ENCODE results near the gene BPIFB2. TPM values are rescaled to one million over a fixed set of nuclear protein-coding genes. Genes with fewer than 3 reads are reported as not detected.
"Not testable (repeated sequence)": the region's sequence is repeated elsewhere in the genome, so short reads cannot be mapped to it uniquely, and the experiment has no call there.

Gene BPIFB2
- total RNA-seq, 1 donor from 2014 or later = not detected

GRCh38 chr20:32972181-32973076 is 35.1 kb upstream of the BPIFB2 start:
- Histone ChIP-seq H3K4me2 (ENCODE audit: low read length) (peak overlapping the region; percentile 8), H3K27me3 (ENCODE audit: insufficient read depth, low read length) (no peaks in the 10 kb centered on the region), H2AFZ (ENCODE audit: low read depth, low read length) (peak overlapping the region; percentile 66), H3K9ac (ENCODE audit: low read length) (no peak overlapping the region), H3K27ac (ENCODE audit: low read depth, low read length) (no peak overlapping the region), H4K20me1 (ENCODE audit: insufficient read depth, low read length) (no peaks in the 10 kb centered on the region), H3K36me3 (ENCODE audit: insufficient read depth, low read length) (no peaks in the 10 kb centered on the region), H3K9me3 (ENCODE audit: insufficient read depth, low read depth, low read length) (no peaks in the 10 kb centered on the region), H3K79me2 (ENCODE audit: insufficient read depth, low read length) (no peaks in the 10 kb centered on the region), H3K4me3 (ENCODE audit: insufficient read depth, low read depth, low read length) (no peak overlapping the region), H3K4me1 (ENCODE audit: insufficient read depth, low read length) (peaks cover 3% of the 10 kb centered on the region)
- Mint-ChIP-seq H3K27ac (ENCODE audit: unreplicated experiment) (no peak overlapping the region), H3K36me3 (ENCODE audit: low read depth, unreplicated experiment) (peaks cover 3% of the 10 kb centered on the region), H3K4me3 (ENCODE audit: unreplicated experiment) (no peak overlapping the region), H3K27me3 (ENCODE audit: low read depth, unreplicated experiment) (peaks cover 9% of the 10 kb centered on the region), H3K4me1 (ENCODE audit: low read depth, unreplicated experiment) (peaks cover 1% of the 10 kb centered on the region), H3K9me3 (ENCODE audit: unreplicated experiment) (no peaks in the 10 kb centered on the region)
- DNase-seq (ENCODE audit: low read depth) (no peak), FAIRE-seq (no peak)
- TF ChIP-seq, protein P1, sequence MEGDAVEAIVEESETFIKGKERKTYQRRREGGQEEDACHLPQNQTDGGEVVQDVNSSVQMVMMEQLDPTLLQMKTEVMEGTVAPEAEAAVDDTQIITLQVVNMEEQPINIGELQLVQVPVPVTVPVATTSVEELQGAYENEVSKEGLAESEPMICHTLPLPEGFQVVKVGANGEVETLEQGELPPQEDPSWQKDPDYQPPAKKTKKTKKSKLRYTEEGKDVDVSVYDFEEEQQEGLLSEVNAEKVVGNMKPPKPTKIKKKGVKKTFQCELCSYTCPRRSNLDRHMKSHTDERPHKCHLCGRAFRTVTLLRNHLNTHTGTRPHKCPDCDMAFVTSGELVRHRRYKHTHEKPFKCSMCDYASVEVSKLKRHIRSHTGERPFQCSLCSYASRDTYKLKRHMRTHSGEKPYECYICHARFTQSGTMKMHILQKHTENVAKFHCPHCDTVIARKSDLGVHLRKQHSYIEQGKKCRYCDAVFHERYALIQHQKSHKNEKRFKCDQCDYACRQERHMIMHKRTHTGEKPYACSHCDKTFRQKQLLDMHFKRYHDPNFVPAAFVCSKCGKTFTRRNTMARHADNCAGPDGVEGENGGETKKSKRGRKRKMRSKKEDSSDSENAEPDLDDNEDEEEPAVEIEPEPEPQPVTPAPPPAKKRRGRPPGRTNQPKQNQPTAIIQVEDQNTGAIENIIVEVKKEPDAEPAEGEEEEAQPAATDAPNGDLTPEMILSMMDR (IDR thresholded peaks at IDR 0.05; ENCODE audit: insufficient read depth, low read depth, low read length) = no peak
- no peak for TF ChIP-seq EZH2 (IDR thresholded peaks at IDR 0.05; ENCODE audit: insufficient read depth, low read length)

DNA sequence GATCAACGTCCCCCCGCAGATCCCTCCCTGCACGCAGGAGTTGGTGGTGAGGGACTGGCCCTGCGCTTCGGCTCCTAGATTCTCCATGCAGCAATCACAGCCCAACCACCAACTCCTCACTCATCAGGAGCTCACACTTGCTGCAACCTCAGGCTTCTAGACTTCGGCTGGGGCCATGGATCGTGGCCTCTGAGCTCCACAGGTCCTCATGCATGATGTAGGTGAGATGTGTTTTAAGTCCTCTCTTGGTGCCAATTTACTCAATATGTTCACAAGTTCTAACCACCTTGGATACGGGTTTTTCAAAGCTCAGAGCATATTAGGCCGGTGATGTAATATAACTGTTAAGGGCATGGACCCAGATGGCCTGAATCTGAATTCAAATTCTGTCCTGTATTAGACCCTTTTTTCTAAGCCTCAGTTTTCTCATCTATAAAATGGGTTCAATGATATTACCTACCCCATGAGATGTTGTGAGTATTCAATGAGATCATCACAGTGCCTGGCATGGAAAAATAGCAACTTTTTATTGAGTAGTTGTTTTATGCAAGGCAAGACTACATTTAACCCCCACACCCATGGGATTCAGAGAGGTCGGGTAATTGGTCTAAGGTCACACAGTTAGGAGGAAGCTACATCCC is 34.3 kb upstream of the BPIFB2 start:
- H3K27me3 ChIP-seq (ENCODE audit: insufficient read depth, low read length) = no peaks in the 10 kb centered on the region
- no peak overlapping the region for H3K27ac ChIP-seq (ENCODE audit: low read depth, low read length)
- no peak overlapping the region for H3K4me2 ChIP-seq (ENCODE audit: low read length)
- H3K4me1 ChIP-seq (ENCODE audit: insufficient read depth, low read length) = peaks cover 3% of the 10 kb centered on the region
- Mint-ChIP-seq H3K27ac (ENCODE audit: unreplicated experiment) (no peak overlapping the region), H3K4me3 (ENCODE audit: unreplicated experiment) (no peak overlapping the region), H3K27me3 (ENCODE audit: low read depth, unreplicated experiment) (peaks cover 11% of the 10 kb centered on the region), H3K36me3 (ENCODE audit: low read depth, unreplicated experiment) (peaks cover 3% of the 10 kb centered on the region), H3K9me3 (ENCODE audit: unreplicated experiment) (no peaks in the 10 kb centered on the region), H3K4me1 (ENCODE audit: low read depth, unreplicated experiment) (peaks cover 1% of the 10 kb centered on the region)
- no peak overlapping the region for H3K4me3 ChIP-seq (ENCODE audit: insufficient read depth, low read depth, low read length)
- DNase-seq (ENCODE audit: low read depth) = no peak
- TF ChIP-seq EZH2 (IDR thresholded peaks at IDR 0.05; ENCODE audit: insufficient read depth, low read length) = no peak
- TF ChIP-seq, protein P1 (IDR thresholded peaks at IDR 0.05; ENCODE audit: insufficient read depth, low read depth, low read length) = no peak
- H4K20me1 ChIP-seq (ENCODE audit: insufficient read depth, low read length) = no peaks in the 10 kb centered on the region
- no peaks in the 10 kb centered on the region for H3K79me2 ChIP-seq (ENCODE audit: insufficient read depth, low read length)
- FAIRE-seq = no peak
- H3K9ac ChIP-seq (ENCODE audit: low read length) = no peak overlapping the region
- no peak overlapping the region for H2AFZ ChIP-seq (ENCODE audit: low read depth, low read length)
- no peaks in the 10 kb centered on the region for H3K9me3 ChIP-seq (ENCODE audit: insufficient read depth, low read depth, low read length)
- no peaks in the 10 kb centered on the region for H3K36me3 ChIP-seq (ENCODE audit: insufficient read depth, low read length)

DNA sequence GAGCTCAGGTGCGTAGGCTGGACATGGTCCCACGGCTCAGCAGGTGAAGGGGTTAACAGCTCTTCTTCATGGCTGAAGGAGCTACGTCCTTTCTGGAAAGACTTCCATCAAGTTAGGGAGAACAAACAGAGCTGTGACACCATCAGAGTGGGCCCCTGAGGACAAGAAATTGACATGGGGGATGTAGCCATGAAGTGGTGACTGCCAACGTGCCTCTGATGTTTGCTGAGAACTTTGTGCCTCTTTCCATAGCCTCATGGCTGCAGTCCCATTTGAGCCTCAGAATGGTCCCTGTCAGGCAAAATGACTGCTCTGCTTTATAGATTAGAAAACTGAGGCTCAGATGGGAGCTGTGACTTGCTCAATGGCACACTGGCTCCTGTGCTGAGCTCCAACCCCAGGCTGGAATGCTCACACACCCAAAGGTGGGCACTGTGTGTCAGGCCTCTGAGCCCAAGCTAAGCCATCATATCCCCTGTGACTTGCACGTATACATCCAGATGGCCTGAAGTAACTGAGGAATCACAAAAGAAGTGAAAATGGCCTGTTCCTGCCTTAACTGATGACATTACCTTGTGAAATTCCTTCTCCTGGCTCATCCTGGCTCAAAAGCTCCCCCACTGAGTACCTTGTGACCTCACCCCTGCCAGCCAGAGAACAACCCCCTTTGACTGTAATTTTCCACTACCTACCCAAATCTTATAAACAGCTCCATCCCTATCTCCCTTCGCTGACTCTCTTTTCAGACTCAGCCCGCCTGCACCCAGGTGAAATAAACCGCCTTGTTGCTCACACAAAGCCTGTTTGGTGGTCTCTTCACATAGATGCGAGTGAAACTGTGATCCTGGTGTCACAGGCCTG is 33.1 kb upstream of the BPIFB2 start:
- H4K20me1 ChIP-seq (ENCODE audit: insufficient read depth, low read length); H3K79me2 ChIP-seq (ENCODE audit: insufficient read depth, low read length); H3K27ac ChIP-seq (ENCODE audit: low read depth, low read length); FAIRE-seq; H3K4me2 ChIP-seq (ENCODE audit: low read length); H3K27ac Mint-ChIP-seq (ENCODE audit: unreplicated experiment); DNase-seq (ENCODE audit: low read depth); H2AFZ ChIP-seq (ENCODE audit: low read depth, low read length); H3K27me3 Mint-ChIP-seq (ENCODE audit: low read depth, unreplicated experiment); H3K4me1 ChIP-seq (ENCODE audit: insufficient read depth, low read length); H3K4me3 ChIP-seq (ENCODE audit: insufficient read depth, low read depth, low read length); H3K9me3 ChIP-seq (ENCODE audit: insufficient read depth, low read depth, low read length); H3K36me3 ChIP-seq (ENCODE audit: insufficient read depth, low read length); H3K4me3 Mint-ChIP-seq (ENCODE audit: unreplicated experiment); H3K9ac ChIP-seq (ENCODE audit: low read length); H3K36me3 Mint-ChIP-seq (ENCODE audit: low read depth, unreplicated experiment); H3K9me3 Mint-ChIP-seq (ENCODE audit: unreplicated experiment); H3K4me1 Mint-ChIP-seq (ENCODE audit: low read depth, unreplicated experiment); H3K27me3 ChIP-seq (ENCODE audit: insufficient read depth, low read length): not testable (repeated sequence)

DNA sequence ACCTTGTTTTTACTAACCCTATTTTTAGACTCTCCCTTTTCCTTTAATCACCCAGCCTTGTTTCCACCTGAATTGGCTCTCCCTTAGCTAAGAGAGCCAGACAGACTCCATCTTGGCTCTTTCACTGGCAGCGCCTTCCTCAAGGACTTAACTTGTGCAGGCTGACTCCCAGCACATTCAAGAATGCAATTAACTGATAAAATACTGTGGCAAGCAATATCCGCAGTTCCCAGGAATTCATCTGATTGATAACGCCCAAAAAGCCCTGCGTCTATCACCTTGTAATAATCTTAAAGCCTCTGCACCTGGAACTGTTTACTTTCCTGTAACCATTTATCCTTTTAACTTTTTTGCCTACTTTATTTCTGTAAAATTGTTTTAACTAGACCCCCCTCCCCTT is 32.4 kb upstream of the BPIFB2 start:
- H3K36me3 Mint-ChIP-seq (ENCODE audit: low read depth, unreplicated experiment); FAIRE-seq; H2AFZ ChIP-seq (ENCODE audit: low read depth, low read length); H3K79me2 ChIP-seq (ENCODE audit: insufficient read depth, low read length); H3K4me1 Mint-ChIP-seq (ENCODE audit: low read depth, unreplicated experiment); H3K27ac ChIP-seq (ENCODE audit: low read depth, low read length); H3K4me1 ChIP-seq (ENCODE audit: insufficient read depth, low read length); H3K27me3 ChIP-seq (ENCODE audit: insufficient read depth, low read length); H3K4me3 Mint-ChIP-seq (ENCODE audit: unreplicated experiment); H3K4me3 ChIP-seq (ENCODE audit: insufficient read depth, low read depth, low read length); H3K27me3 Mint-ChIP-seq (ENCODE audit: low read depth, unreplicated experiment); H3K9ac ChIP-seq (ENCODE audit: low read length); H4K20me1 ChIP-seq (ENCODE audit: insufficient read depth, low read length); DNase-seq (ENCODE audit: low read depth); H3K36me3 ChIP-seq (ENCODE audit: insufficient read depth, low read length); H3K4me2 ChIP-seq (ENCODE audit: low read length); H3K9me3 ChIP-seq (ENCODE audit: insufficient read depth, low read depth, low read length); H3K9me3 Mint-ChIP-seq (ENCODE audit: unreplicated experiment): not testable (repeated sequence)
- H3K27ac Mint-ChIP-seq (ENCODE audit: unreplicated experiment) = peak overlapping the region; percentile 42

Data from astrocyte (in vitro differentiated cells and primary cell).